NCI-H774 (cell line): ENCODE results near the gene PGS1.
"Not testable (repeated sequence)": the region's sequence is repeated elsewhere in the genome, so short reads cannot be mapped to it uniquely, and the experiment has no call there.

Experiments
- DNase-seq: peaks from one replicate; lab custom pipeline; 2025; lab: John Stamatoyannopoulos, UW

PGS1 gene

GRCh38 chr17:78448356-78448993 is 70.0 kb downstream of the PGS1 start:
- no peak for DNase-seq

GRCh38 chr17:78449983-78450595 is 71.6 kb downstream of the PGS1 start:
- no peak for DNase-seq

- DNase-seq: no peak
Observed at GRCh38 chr17:78450696-78451345, 72.4 kb downstream of the PGS1 start.

DNA sequence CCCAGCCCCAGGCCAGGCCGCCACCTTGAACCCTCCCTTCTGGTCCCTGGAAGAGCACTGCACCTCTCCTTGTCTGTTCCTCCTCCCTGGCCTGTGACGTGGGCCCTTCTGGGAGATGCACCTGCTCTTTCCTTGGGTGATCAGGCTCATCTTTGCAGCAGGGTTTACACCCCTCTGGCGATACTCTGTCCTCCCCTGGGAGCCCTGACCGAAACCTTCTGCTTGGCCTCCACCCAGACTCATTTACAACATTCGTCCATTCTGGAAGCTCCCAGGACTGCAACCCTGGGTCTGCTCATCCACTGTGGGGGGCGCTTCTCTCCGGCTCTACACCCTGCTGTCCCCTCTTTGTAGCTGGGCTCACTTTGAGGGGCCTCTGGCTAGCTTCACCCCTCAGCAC is 73.3 kb downstream of the PGS1 start:
- no peak for DNase-seq

DNA sequence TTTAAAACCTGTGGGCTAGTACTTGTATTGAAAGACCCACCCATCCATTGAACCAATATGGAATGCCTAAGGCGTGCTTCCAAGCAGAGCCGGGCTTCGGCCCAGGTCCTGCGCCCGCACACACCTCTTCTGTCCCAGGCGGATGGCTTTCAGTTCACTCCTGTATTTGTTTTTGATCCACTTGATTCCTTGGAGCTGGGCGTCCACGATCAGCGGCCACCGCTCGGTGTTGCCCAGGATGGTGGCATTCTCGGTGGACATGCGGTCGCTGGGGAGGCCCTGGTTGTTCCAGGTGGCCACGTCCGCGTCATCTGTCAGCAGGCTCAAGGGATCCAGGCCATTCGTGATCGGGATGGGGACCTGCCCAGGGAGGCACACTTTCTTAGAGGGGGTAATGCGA is 75.9 kb downstream of the PGS1 start:
- DNase-seq: no peak

GRCh38 chr17:78458091-78458490 is 79.6 kb downstream of the PGS1 start:
- no peak for DNase-seq

- no peak for DNase-seq
Observed at GRCh38 chr17:78458736-78459335, 80.4 kb downstream of the PGS1 start.

GRCh38 chr17:78459696-78460095 is 81.2 kb downstream of the PGS1 start:
- no peak for DNase-seq

DNA sequence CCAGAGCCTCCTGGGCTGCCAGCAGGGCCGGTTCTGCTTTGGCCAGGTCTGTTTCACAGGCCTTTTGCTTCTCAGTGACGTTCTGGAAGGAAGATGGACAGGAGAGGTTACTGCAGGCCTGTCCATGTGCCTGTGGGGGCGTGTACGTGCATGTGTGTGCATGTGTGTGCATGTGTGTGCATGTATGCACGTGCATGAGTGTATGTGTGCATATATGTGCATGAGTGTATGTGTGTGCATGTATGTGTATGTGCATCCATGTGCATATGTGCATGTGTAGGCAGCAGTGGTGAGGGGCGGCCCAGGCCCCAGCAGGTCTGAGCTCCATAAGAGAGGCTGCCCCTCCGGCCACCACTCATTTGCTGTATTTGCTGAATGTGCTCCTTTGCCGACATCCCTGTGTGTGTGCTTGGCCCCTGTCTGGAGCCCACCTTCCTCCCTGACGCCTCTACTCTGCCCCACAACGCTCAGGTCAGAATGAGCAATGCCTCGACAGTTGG is 81.8 kb downstream of the PGS1 start:
- no peak for DNase-seq

DNA sequence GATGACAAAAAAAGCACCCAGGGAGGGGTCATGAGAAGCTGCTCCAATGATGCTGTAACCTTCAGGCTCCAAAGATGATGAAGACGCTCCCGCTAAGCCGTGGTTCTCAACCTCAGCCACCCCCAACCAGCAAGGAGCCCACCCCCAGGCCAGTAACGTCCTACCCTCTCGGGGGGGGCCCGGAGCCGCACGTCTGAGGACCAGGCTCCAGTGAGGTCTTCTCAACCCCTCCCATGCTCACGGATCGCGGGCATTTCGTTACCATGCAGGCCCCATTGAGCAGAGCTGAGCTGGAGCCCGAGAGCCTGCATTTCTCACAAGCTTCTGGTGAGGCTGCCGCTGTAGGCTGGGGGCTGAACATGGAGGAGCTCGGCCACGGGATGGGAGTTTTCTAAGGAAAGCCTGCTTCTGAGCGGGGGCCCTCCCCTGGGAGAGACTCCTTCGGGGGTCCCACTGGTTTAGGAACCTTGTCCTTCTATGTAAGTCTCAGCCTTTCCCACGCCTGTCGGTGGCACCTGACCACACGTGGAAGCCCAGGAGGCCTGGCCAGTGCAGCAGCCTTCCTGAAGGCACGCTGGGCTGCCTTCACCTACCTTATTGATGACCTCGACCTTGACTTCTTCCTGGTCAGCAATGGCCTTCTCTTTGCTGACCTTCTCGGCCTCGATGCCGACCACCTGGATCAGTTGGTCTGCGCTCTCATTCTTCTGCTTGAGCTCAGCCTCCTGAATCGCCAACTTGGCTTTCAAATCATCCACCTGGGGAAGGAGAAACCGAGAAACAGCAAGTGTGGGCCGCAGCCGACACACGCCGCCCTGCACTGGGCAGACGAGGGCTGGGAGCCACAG is 82.7 kb downstream of the PGS1 start:
- no peak for DNase-seq

DNA sequence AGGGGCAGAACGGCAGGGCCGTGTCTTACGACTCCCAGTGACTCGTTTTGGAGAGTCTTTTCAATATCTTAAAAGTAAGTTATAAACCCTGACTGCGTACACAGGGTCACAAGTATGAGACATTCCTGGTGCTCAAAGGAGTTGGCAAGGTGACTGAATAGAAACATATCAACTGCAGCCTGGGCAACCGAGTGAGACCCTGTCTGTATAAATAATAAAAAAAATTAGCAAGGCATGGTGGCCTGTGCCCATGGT is 83.3 kb downstream of the PGS1 start:
- no peak for DNase-seq

DNA sequence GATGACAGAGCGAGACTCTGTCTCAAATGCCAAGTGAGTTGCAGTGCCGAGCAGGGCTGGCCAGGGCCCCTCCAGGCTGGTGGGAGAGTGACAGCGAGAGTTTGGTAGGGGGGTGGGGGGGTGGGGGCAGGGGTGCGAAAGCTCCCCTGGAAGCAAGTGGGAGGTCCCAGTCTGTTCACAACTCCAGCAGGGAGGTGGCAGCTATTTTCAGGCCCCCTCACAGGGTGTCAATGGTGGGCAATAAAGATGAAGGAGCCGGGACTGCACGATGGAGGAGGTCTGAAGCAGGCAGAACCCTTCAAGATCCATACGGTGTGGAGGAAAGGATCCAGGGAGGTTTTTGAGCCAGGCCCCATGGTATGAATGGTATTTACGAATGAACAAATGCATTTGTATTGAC is 83.7 kb downstream of the PGS1 start:
- DNase-seq: no peak

DNA sequence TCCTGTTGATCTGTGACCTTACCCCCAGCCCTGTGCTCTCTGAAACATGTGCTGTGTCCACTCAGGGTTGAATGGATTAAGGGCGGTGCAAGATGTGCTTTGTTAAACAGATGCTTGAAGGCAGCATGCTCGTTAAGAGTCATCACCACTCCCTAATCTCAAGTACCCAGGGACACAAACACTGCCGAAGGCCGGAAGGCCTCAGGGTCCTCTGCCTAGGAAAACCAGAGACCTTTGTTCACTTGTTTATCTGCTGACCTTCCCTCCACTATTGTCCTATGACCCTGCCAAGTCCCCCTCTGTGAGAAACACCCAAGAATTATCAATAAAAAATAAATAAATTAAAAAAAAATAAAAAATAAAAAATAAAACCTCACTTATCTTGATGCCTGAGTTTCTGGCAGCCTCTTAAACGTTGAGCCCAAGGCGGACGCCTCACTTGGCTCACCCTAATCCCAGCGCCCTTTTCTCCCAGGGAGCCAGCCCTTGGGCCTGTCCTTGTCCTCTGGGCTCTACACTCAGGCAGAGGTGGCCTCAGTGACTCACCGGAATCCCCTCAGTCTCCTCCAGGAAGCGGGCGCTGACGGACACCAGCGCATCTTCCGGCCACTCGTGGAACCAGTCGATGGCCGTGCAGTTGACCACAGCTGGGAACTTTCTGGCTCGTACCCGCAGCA is 87.8 kb downstream of the PGS1 start:
- DNase-seq: not testable (repeated sequence)

DNA sequence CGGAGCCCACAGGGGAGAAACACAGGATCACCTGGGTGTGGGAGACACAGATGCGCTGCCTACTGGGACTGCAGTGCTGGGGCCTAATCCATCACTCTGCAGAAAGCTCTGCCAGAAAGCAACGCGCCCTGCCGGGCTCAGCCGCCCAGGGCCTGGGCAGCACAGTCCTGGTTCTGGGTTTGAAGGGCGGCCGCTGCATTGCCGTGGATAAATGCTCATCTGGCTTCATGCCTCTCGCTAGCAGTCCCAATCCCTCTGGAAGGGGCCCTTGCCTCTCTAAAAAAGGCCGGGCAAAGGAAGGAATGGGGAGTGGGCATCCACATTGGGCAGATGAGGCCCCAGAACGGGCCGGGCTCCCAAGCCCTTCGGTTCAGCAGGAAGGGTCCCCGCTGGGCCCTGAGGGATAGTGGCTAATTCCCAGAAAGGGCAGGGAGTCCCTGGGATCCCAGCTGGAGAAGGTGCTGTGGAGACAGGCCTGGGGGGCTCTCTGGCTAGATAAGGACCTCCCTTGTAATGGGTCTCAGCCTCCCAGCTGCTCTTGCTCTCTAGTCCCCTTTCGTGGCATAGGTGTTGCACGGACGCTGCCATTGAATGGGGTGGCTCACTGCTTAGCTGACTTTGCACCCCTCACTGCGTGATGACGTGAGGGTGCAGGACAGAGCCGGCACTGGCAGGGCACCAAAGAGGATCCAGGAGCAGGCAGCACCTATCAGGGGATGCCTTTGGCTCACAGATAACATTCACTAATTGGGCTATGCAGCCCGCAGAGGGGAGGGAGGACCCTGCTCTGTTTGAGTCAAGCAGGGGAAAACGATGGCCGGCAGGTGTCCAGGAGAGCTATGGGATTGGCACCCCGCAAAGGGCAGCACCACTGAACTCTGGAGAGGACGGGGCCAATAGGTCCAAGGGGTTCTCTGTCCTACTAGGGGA is 88.6 kb downstream of the PGS1 start:
- no peak for DNase-seq

GRCh38 chr17:78468366-78468765 is 89.9 kb downstream of the PGS1 start:
- no peak for DNase-seq

DNA sequence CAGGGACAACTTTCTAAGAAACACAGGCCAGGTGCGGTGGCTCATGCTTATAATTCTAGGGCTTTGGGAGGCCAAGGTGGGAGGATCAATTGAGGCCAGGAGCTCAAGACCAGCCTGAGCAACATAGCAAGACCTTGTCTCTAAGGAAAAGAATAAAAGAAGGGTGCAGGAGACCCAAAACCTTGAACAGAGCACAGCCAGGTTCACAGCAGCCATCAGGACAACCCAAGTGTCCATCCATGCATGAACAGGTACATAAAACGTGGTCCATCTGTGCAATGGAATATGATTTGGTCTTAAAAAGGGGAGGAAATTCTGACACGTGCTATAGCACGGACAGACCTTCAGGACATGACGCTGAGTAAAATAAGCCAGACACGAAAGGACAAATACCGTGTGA is 91.0 kb downstream of the PGS1 start:
- no peak for DNase-seq

- no peak for DNase-seq
Observed at GRCh38 chr17:78471635-78472034, 93.2 kb downstream of the PGS1 start.

DNA sequence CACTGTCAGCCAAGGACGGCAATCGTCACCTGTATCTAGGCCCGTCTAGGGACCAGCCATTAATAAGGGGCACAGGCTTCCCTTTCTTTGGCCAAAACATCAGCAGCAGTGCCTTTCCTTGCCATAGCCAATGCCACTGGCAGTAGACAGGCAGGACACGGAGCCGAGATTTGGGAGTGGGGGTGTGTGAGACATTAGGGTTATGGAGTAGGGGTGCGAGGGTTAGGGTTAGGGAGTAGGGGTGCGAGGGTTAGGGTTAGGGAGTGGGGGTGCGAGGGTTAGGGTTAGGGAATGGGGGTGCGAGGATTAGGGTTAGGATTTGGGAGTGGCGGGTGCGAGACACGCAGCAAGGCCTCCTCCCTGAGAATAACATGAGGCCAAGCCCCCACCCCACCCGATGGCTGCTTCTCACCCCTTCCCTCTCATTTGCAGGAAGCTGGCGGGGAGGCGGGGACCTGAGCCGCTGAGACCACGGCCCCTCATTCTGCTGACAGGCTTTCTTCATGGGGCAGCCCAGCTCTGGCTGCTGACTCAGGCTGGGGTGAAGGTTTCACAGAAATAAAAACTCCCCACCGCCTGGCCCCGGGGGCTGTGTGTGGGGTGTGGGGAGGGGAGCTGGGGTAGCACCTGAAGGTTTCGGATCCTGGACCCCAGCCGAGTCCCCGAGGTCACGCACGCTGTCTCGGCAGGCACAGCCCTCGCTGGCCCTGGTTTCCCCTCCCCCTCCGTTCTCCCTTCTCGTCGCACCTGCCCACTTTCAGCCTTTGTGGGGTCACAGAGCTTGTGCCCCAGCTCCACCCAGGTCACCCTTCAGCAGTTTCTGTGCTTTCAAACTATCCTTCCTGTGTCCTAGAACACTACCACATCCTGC is 93.8 kb downstream of the PGS1 start:
- no peak for DNase-seq

DNA sequence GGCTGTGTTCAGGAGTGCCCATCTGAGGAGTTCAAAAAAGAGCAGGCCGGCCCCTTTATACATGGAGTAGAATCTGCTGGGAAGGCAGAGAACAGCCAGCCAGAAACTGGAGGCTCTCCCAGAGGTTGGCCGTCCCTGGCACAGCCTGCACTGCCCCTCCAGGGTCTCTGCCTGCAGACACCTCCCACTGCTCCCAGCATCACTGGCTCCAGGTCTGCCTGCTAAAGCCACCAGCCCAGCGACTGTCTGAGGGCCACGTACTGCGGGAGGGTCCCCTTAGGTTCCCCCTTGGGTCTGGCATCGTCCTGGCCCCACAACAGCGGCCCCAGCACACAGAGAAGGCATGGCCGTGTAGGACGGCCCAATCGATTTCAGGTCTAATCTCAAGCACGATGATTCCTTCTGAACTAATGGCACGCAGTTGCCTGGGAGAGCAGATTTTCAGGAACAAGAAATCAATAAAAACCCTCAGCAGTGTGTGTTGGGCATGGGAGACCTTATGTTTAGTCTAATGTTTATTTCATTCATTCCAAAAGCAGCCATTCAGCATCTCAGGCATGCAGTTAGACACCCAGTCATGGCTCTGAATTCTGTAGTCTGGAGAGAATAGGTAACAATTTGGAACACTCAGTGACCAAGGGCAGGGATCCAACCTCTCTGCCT is 95.6 kb downstream of the PGS1 start:
- no peak for DNase-seq
